A204.1 (cell line): ENCODE results near the gene KIF1A.

ENCODE experiments used
- FAIRE-seq: peaks from 2 replicates; lab custom pipeline; 2012; peaks lifted over from hg19 to GRCh38; lab: Jason Lieb, UNC

Gene KIF1A

GRCh38 chr2:240734756-240735155, 85.3 kb downstream of the KIF1A start:
- FAIRE-seq = no peak

- no peak for FAIRE-seq
These were observed 86.1 kb downstream of the KIF1A start for GRCh38 chr2:240733803-240734495.

- FAIRE-seq = no peak
These were observed 87.0 kb downstream of the KIF1A start for GRCh38 chr2:240732911-240733622.

- FAIRE-seq = no peak
These were observed 87.8 kb downstream of the KIF1A start for GRCh38 chr2:240732184-240732583.

- FAIRE-seq = no peak
These were observed 88.9 kb downstream of the KIF1A start for GRCh38 chr2:240731178-240731545.

- no peak for FAIRE-seq
These were observed 89.4 kb downstream of the KIF1A start for GRCh38 chr2:240730501-240731177.

GRCh38 chr2:240728827-240729226, 91.2 kb downstream of the KIF1A start:
- no peak for FAIRE-seq

- no peak for FAIRE-seq
These were observed 91.7 kb downstream of the KIF1A start for GRCh38 chr2:240728361-240728760.

GRCh38 chr2:240727913-240728312, 92.1 kb downstream of the KIF1A start:
- FAIRE-seq = no peak

- no peak for FAIRE-seq
These were observed 92.6 kb downstream of the KIF1A start for GRCh38 chr2:240727439-240727838.

- no peak for FAIRE-seq
These were observed 93.1 kb downstream of the KIF1A start for GRCh38 chr2:240726876-240727275.

- no peak for FAIRE-seq
These were observed 94.3 kb downstream of the KIF1A start for GRCh38 chr2:240725671-240726070.

- FAIRE-seq = no peak
These were observed 94.8 kb downstream of the KIF1A start for GRCh38 chr2:240725266-240725665.

- no peak for FAIRE-seq
These were observed 95.6 kb downstream of the KIF1A start for GRCh38 chr2:240724431-240724830.

GRCh38 chr2:240723851-240724250, 96.2 kb downstream of the KIF1A start:
- no peak for FAIRE-seq

GRCh38 chr2:240722796-240723735, 97.0 kb downstream of the KIF1A start:
- FAIRE-seq = no peak

GRCh38 chr2:240722376-240722775, 97.6 kb downstream of the KIF1A start:
- no peak for FAIRE-seq

GRCh38 chr2:240721596-240722180, 98.3 kb downstream of the KIF1A start:
- no peak for FAIRE-seq

GRCh38 chr2:240720686-240721595, 99.1 kb downstream of the KIF1A start:
- no peak for FAIRE-seq

- no peak for FAIRE-seq
These were observed 100.1 kb downstream of the KIF1A start for GRCh38 chr2:240719676-240720545.
